HG03196 (cell line): ENCODE data around the gene BOC.

Source experiments
- ATAC-seq: cut with Tn5 transposase; IDR thresholded peaks from one replicate; pipeline ENCODE4 v1.9.1; 2021; ENCODE audit not compliant: unreplicated experiment

BOC gene

GRCh38 chr3:113284453-113285050 is 73.2 kb downstream of the BOC start:
- no peak for ATAC-seq

GRCh38 chr3:113285226-113285625 is 73.9 kb downstream of the BOC start:
- ATAC-seq = no peak

GRCh38 chr3:113285741-113286140 is 74.4 kb downstream of the BOC start:
- ATAC-seq = no peak

GRCh38 chr3:113286524-113286923 is 75.2 kb downstream of the BOC start:
- ATAC-seq = no peak

- no peak for ATAC-seq
Measured at GRCh38 chr3:113287111-113287802, 75.9 kb downstream of the BOC start.

GRCh38 chr3:113287803-113288648 is 76.7 kb downstream of the BOC start:
- ATAC-seq = no peak

- ATAC-seq = no peak
Measured at GRCh38 chr3:113288881-113289280, 77.5 kb downstream of the BOC start.

GRCh38 chr3:113291572-113291971 is 80.2 kb downstream of the BOC start:
- ATAC-seq = no peak

GRCh38 chr3:113292933-113293332 is 81.6 kb downstream of the BOC start:
- ATAC-seq = no peak

- no peak for ATAC-seq
Measured at GRCh38 chr3:113293348-113293747, 82.0 kb downstream of the BOC start.

- no peak for ATAC-seq
Measured at GRCh38 chr3:113295463-113295862, 84.1 kb downstream of the BOC start.

- ATAC-seq = no peak
Measured at GRCh38 chr3:113297287-113297686, 85.9 kb downstream of the BOC start.

- ATAC-seq = no peak
Measured at GRCh38 chr3:113297841-113298240, 86.5 kb downstream of the BOC start.

GRCh38 chr3:113300596-113300995 is 89.2 kb downstream of the BOC start:
- ATAC-seq = no peak

- ATAC-seq = no peak
Measured at GRCh38 chr3:113304102-113304501, 92.7 kb downstream of the BOC start.

GRCh38 chr3:113304856-113305540 is 93.6 kb downstream of the BOC start:
- ATAC-seq = no peak

- ATAC-seq = no peak
Measured at GRCh38 chr3:113310960-113311359, 99.6 kb downstream of the BOC start.

- no peak for ATAC-seq
Measured at GRCh38 chr3:113312416-113312815, 101.1 kb downstream of the BOC start.

- no peak for ATAC-seq
Measured at GRCh38 chr3:113314923-113315322, 103.6 kb downstream of the BOC start.

GRCh38 chr3:113329757-113330156 is 118.4 kb downstream of the BOC start:
- no peak for ATAC-seq

GRCh38 chr3:113330742-113331141 is 119.4 kb downstream of the BOC start:
- ATAC-seq = no peak
